HG03342 (cell line): Measurements from ENCODE around the gene WEE1.
"Not testable (repeated sequence)": the region's sequence is repeated elsewhere in the genome, so short reads cannot be mapped to it uniquely, and the experiment has no call there.

Source experiments
- ATAC-seq: cut with Tn5 transposase; IDR thresholded peaks from one replicate; pipeline ENCODE4 v1.9.1; 2021; ENCODE audit warnings: mild to moderate bottlenecking, moderate library complexity; ENCODE audit not compliant: unreplicated experiment

The WEE1 gene

GRCh38 chr11:9619004-9619403 lies 45.5 kb downstream of the WEE1 start:
- ATAC-seq, result no peak

GRCh38 chr11:9619971-9620370 lies 46.5 kb downstream of the WEE1 start:
- ATAC-seq, result no peak

- not testable (repeated sequence) for ATAC-seq
Measured at GRCh38 chr11:9622353-9622752, 48.9 kb downstream of the WEE1 start.

- not testable (repeated sequence) for ATAC-seq
Measured at GRCh38 chr11:9623053-9623452, 49.6 kb downstream of the WEE1 start.

GRCh38 chr11:9624448-9624847 lies 51.0 kb downstream of the WEE1 start:
- no peak for ATAC-seq

GRCh38 chr11:9625162-9625561 lies 51.7 kb downstream of the WEE1 start:
- no peak for ATAC-seq

- ATAC-seq, result no peak
Measured at GRCh38 chr11:9625728-9626127, 52.3 kb downstream of the WEE1 start.

GRCh38 chr11:9626496-9627394 lies 53.3 kb downstream of the WEE1 start:
- no peak for ATAC-seq

GRCh38 chr11:9629064-9629463 lies 55.6 kb downstream of the WEE1 start:
- no peak for ATAC-seq

- no peak for ATAC-seq
Measured at GRCh38 chr11:9633679-9634078, 60.2 kb downstream of the WEE1 start.

GRCh38 chr11:9636691-9637090 lies 63.2 kb downstream of the WEE1 start:
- no peak for ATAC-seq

- no peak for ATAC-seq
Measured at GRCh38 chr11:9639099-9639498, 65.6 kb downstream of the WEE1 start.
